PC-3 (cell line): ENCODE results near the gene FRA10AC1.

Experiments
- CTCF ChIP-seq: fragments of 300-600 bp; sonication (generic); conservative IDR thresholded peaks from 2 replicates; pipeline ENCODE4 v1.5.1; 2017; ENCODE audit warnings: antibody characterized with exemption, low read depth, mild to moderate bottlenecking, low read length
- EZH2 ChIP-seq: fragments of 300-600 bp; sonication (generic); IDR thresholded peaks from one replicate; pipeline ENCODE4 v1.6.1; 2017; ENCODE audit warnings: antibody characterized with exemption, mild to moderate bottlenecking, low read length; ENCODE audit not compliant: unreplicated experiment
- EZH2phosphoT487 ChIP-seq: fragments of 300-600 bp; sonication (generic); IDR thresholded peaks from 2 replicates; pipeline ENCODE4 v1.6.1; 2018; ENCODE audit warnings: mild to moderate bottlenecking, antibody characterized with exemption, low read length, borderline replicate concordance

- TF ChIP-seq EZH2 = no peak
- no peak for TF ChIP-seq EZH2phosphoT487
- no peak for TF ChIP-seq CTCF
These were observed 23.6 kb upstream of the FRA10AC1 start for GRCh38 chr10:93726024-93726423.
